GM12878 (cell line): Measurements from ENCODE around the gene ITPR2. TPM values are rescaled to one million over a fixed set of nuclear protein-coding genes. Genes with fewer than 3 reads are reported as not detected.

Experiments
- ATAC-seq: fragments of 200-7000 bp; cut with Tn5 transposase; 3 replicates; pipeline ENCODE4 v1.9.1; 2020; ENCODE audit warnings: mild to moderate bottlenecking, moderate library complexity
- BruUV-seq: library from RNA; stranded (reverse); fragments of 400-500 nt; replicated peaks from 2 replicates; lab custom pipeline; 2021; lab: Mats Ljungman, UMichigan
- CTCF ChIA-PET: fragments of 300-600 bp; sonication (Branson Sonifier 250); formaldehyde crosslinking; extraction: SDS; loops from one replicate; lab custom pipeline; 2021; ENCODE audit warnings: inconsistent platforms; lab: Yijun Ruan, JAX
- POLR2A ChIA-PET: fragments of 350-600 bp; formaldehyde crosslinking; extraction: SDS; loops from one replicate; lab custom pipeline; 2021; ENCODE audit warnings: inconsistent platforms; lab: Charles Lee
- RAD21 ChIA-PET: fragments of 300-600 bp; sonication (Branson Sonifier 250); formaldehyde crosslinking; loops from one replicate; lab custom pipeline; 2023; ENCODE audit warnings: antibody characterized with exemption; ENCODE audit not compliant: unreplicated experiment; lab: Charles Lee
- SMC1A ChIA-PET: fragments of 300-600 bp; sonication (Branson Sonifier 250); formaldehyde crosslinking; loops from one replicate; lab custom pipeline; 2023; ENCODE audit not compliant: unreplicated experiment, uncharacterized antibody; lab: Charles Lee
- DNase-seq: peaks from one replicate; pipeline ENCODE4 v3.0.0-alpha.2; 2011; ENCODE audit warnings: low read depth, low spot score
- FAIRE-seq: peaks from 3 replicates; lab custom pipeline; 2011; peaks lifted over from hg19 to GRCh38; lab: Jason Lieb, UNC
- H2AFZ ChIP-seq: 2 replicates; pipeline ENCODE4 v1.6.0; 2011; ENCODE audit warnings: low read depth, low read length, control low read depth; ENCODE audit not compliant: control insufficient read depth
- H3K27ac ChIP-seq: 2 replicates; pipeline ENCODE4 v1.5.1; 2011; ENCODE audit warnings: control low read depth; ENCODE audit not compliant: control insufficient read depth, insufficient read depth
- H3K27me3 ChIP-seq, 2 experiments: replicated peaks in 1 of 2; 2 replicates each; pipeline versions ENCODE4 v1.6.0 to v1.6.1; 2011; ENCODE audit warnings: low read length in 1 of 2; ENCODE audit not compliant: control insufficient read depth in 2 of 2, insufficient read depth in 2 of 2
- H3K36me3 ChIP-seq, 2 experiments: 2 replicates each; pipeline ENCODE4 v1.5.1; 2011; ENCODE audit warnings: low read length in 1 of 2; ENCODE audit not compliant: control insufficient read depth in 2 of 2, insufficient read depth in 2 of 2
- H3K4me1 ChIP-seq: 2 replicates; pipeline ENCODE4 v1.6.1; 2011; ENCODE audit warnings: mild to moderate bottlenecking, low read length, moderate library complexity, mixed read lengths; ENCODE audit not compliant: control insufficient read depth, insufficient read depth
- H3K4me2 ChIP-seq: 2 replicates; pipeline ENCODE4 v1.6.0; 2011; ENCODE audit warnings: control low read depth; ENCODE audit not compliant: control insufficient read depth, insufficient read depth
- H3K4me3 ChIP-seq: fragments of 200-600 bp; sonication (generic); 2 replicates; pipeline ENCODE4 v1.5.1; 2016
- H3K79me2 ChIP-seq: 2 replicates; pipeline ENCODE4 v1.6.0; 2011; ENCODE audit warnings: low read length; ENCODE audit not compliant: control insufficient read depth, insufficient read depth
- H3K9ac ChIP-seq: 2 replicates; pipeline ENCODE4 v1.8.0; 2011; ENCODE audit warnings: low read length, control low read depth, mixed read lengths; ENCODE audit not compliant: control insufficient read depth, insufficient read depth
- H3K9me3 ChIP-seq: replicated peaks from 3 replicates; pipeline ENCODE4 v1.5.1; 2011; ENCODE audit warnings: mild to moderate bottlenecking, low read length; ENCODE audit not compliant: control insufficient read depth, insufficient read depth
- H4K20me1 ChIP-seq: 2 replicates; pipeline ENCODE4 v1.6.0; 2011; ENCODE audit not compliant: control insufficient read depth, insufficient read depth
- BACH1 ChIP-seq: fragments of 450-650 bp; IDR thresholded peaks from 2 replicates; pipeline ENCODE4 v1.6.1; 2017; ENCODE audit warnings: mild to moderate bottlenecking, borderline replicate concordance
- CHD1 ChIP-seq: IDR thresholded peaks from 2 replicates; pipeline ENCODE4 v1.6.1; 2012; ENCODE audit warnings: low read depth, low read length, improper control_type of control experiment
- CHD4 ChIP-seq: fragments of 200-600 bp; sonication (generic); IDR thresholded peaks from 2 replicates; pipeline ENCODE4 v1.6.1; 2016; ENCODE audit warnings: mild to moderate bottlenecking
- FOS ChIP-seq: IDR thresholded peaks from 3 replicates; pipeline ENCODE4 v1.6.1; 2011; ENCODE audit warnings: borderline replicate concordance; ENCODE audit not compliant: insufficient read length; ENCODE audit errors: extremely low read depth
- IKZF2 ChIP-seq, 2 experiments: fragments of 450-650 bp; IDR thresholded peaks; 2 replicates each; pipeline ENCODE4 v1.6.1; 2017; ENCODE audit warnings: mild to moderate bottlenecking in 2 of 2, moderate library complexity in 2 of 2
- MAX ChIP-seq: IDR thresholded peaks from 2 replicates; pipeline ENCODE4 v1.6.1; 2012; ENCODE audit warnings: low read depth, low read length, improper control_type of control experiment
- MEF2B ChIP-seq: fragments of 450-650 bp; IDR thresholded peaks from 2 replicates; pipeline ENCODE4 v1.6.1; 2018; ENCODE audit warnings: mild to moderate bottlenecking, moderate library complexity; ENCODE audit not compliant: partially characterized antibody, poor library complexity, severe bottlenecking
- NFYA ChIP-seq: IDR thresholded peaks from 2 replicates; pipeline ENCODE4 v1.6.1; 2011; ENCODE audit warnings: low read depth, mild to moderate bottlenecking, low read length, improper control_type of control experiment, borderline replicate concordance
- POLR2A ChIP-seq: IDR thresholded peaks from 2 replicates; pipeline ENCODE4 v1.6.1; 2011; ENCODE audit warnings: low read depth, mild to moderate bottlenecking, low read length
- RAD51 ChIP-seq: fragments of 450-650 bp; IDR thresholded peaks from 2 replicates; pipeline ENCODE4 v1.6.1; 2016; ENCODE audit warnings: moderate library complexity, mild to moderate bottlenecking, inconsistent platforms
- RBBP5 ChIP-seq: fragments of 200-600 bp; sonication (generic); conservative IDR thresholded peaks from 2 replicates; pipeline ENCODE4 v1.6.1; 2016
- RELA ChIP-seq: fragments of 450-650 bp; IDR thresholded peaks from 2 replicates; pipeline ENCODE4 v1.8.0; 2014; ENCODE audit warnings: borderline replicate concordance; ENCODE audit not compliant: partially characterized antibody
- RUNX3 ChIP-seq: IDR thresholded peaks from 2 replicates; pipeline ENCODE4 v1.6.1; 2012; ENCODE audit warnings: low read length, inconsistent platforms
- WGBS: methylation state at CpG from one replicate; pipeline ENCODE4 v1.1.6; 2016; ENCODE audit warnings: low lambda C conversion rate; ENCODE audit not compliant: insufficient replicate concordance, insufficient coverage; ENCODE audit errors: missing lambda C conversion rate; 5-methylcytosine and 5-hydroxymethylcytosine counted together
- in situ Hi-C: fragments of 300-500 bp; cut with MboI; formaldehyde crosslinking; loops from 9 replicates; pipeline ENCODE4 v1.14.3; 2018; ENCODE audit warnings: mixed read lengths
- intact Hi-C: fragments of 100-400 bp; cut with micrococcal nuclease; formaldehyde crosslinking; loops from one replicate; pipeline ENCODE4 v1.14.2; 2022; ENCODE audit not compliant: unreplicated experiment
- polyA plus RNA-seq, 11 experiments: library from polyadenylated mRNA; depleted of rRNA in 4 of 11; unstranded in 6 of 11; stranded (reverse) in 5 of 11; fragments of >200 nt; fragmentation: Nextera tagmentation in 4 of 11; fragmentation: Illumina TruSeq in 1 of 11; extraction: Ambion mirVana in 4 of 11; extraction: Trizol in 1 of 11; gene quantifications; 1 replicate in 1 of 11; 2 replicates in 10 of 11; pipeline versions ENCODE4 v1.2.1 to v1.2.3, GENCODE V29; 2011 to 2016; ENCODE audit warnings: inconsistent platforms in 2 of 11, missing spikeins in 2 of 11, low read depth in 1 of 11
- total RNA-seq, 4 experiments: library from RNA; depleted of rRNA in 3 of 4; stranded (reverse); fragments of >200 nt in 3 of 4; fragmentation: Illumina TruSeq in 1 of 4; extraction: Trizol in 1 of 4; gene quantifications; 2 replicates each; pipeline versions ENCODE4 v1.2.1 to v1.2.3, GENCODE V29; 2013 to 2021
- TF ChIP-seq, protein P1 (sequence below): fragments of 450-650 bp; IDR thresholded peaks from 2 replicates; pipeline ENCODE4 v1.6.1; 2017; ENCODE audit warnings: mild to moderate bottlenecking

ITPR2 gene
- total and polyA plus RNA-seq, 10 of the 15 experiments (the other 5 are each of a cell fraction or from before 2014, with no cell fraction given): 7.5 to 76.2 (median 47.1) TPM

DNA sequence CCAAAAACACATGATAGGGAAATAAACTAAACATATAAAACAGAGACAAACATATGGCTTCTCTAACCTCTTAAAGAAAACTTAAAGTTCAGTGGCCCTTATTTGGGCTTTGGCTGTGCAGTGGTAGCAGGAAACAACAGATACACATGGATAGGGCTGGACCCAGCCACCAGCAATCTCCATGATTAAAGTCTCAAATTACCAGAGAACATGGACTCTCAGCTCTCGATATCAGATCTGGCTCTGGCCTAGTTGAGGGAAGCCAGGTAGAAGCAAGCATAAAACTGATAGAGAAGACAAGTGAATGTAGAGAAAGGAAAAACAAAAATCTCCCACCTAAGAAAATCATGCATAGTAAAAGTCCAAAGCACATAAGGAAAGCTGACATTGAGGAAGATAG, 164.8 kb downstream of the ITPR2 start (continued):
- TF ChIP-seq MAX (no peak), POLR2A (no peak), CHD1 (no peak), BACH1 (no peak), FOS (no peak), RUNX3 (no peak), RBBP5 (no peak)
- TF ChIP-seq, protein P1, sequence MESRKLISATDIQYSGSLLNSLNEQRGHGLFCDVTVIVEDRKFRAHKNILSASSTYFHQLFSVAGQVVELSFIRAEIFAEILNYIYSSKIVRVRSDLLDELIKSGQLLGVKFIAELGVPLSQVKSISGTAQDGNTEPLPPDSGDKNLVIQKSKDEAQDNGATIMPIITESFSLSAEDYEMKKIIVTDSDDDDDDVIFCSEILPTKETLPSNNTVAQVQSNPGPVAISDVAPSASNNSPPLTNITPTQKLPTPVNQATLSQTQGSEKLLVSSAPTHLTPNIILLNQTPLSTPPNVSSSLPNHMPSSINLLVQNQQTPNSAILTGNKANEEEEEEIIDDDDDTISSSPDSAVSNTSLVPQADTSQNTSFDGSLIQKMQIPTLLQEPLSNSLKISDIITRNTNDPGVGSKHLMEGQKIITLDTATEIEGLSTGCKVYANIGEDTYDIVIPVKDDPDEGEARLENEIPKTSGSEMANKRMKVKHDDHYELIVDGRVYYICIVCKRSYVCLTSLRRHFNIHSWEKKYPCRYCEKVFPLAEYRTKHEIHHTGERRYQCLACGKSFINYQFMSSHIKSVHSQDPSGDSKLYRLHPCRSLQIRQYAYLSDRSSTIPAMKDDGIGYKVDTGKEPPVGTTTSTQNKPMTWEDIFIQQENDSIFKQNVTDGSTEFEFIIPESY: no peak

- no peak for ATAC-seq
- no peak overlapping the region for H3K9ac ChIP-seq
- H3K4me3 ChIP-seq: no peak overlapping the region
- SMC1A ChIA-PET: interaction anchor here (1.0 to 2.0 kb wide), 2 partner anchors 9 to 14 kb away, joined by 4 to 5 read pairs; no protein-coding TSS in a partner anchor
- WGBS: 99% methylated on average over 5 of the region's 5 CpGs
- intact Hi-C loops (no loop called here), in situ Hi-C loops (no loop called here)
- H3K9me3 ChIP-seq: no peaks in the 10 kb centered on the region
- H2AFZ ChIP-seq: no peak overlapping the region
- no peaks in the 10 kb centered on the region for H3K4me1 ChIP-seq
- TF ChIP-seq MEF2B: no peak
- no peak for TF ChIP-seq RAD51
- no peak for TF ChIP-seq NFYA
- no peak for TF ChIP-seq CHD4
- no peak for TF ChIP-seq IKZF2 (IDR thresholded peaks at IDR 0.05)
- no peak for TF ChIP-seq RELA
- no peak for TF ChIP-seq RBBP5
- peaks cover 4 to 18% of the 10 kb centered on the region in 2 experiments for H3K36me3 ChIP-seq
- no peaks in the 10 kb centered on the region for H4K20me1 ChIP-seq
- DNase-seq: no peak
- CTCF ChIA-PET: interaction anchor here (0.6 to 1.1 kb wide), 2 partner anchors 35 to 392 kb away, joined by 3 read pairs; no protein-coding TSS in a partner anchor
- no peaks in the 10 kb centered on the region for H3K79me2 ChIP-seq
- POLR2A ChIA-PET: no interaction called here
- H3K4me2 ChIP-seq: no peak overlapping the region
- no peaks in the 10 kb centered on the region for H3K27me3 ChIP-seq
- no peak for FAIRE-seq
- RAD21 ChIA-PET: interaction anchor here (0.7 kb wide), 1 partner anchor 179 kb away, joined by 3 read pairs; no protein-coding TSS in a partner anchor
- no TSS peak for BruUV-seq
- H3K27ac ChIP-seq: no peak overlapping the region
Measured at GRCh38 chr12:26666286-26666685, 166.7 kb downstream of the ITPR2 start.
